ENCODE results near the gene ASAP2.
"Not testable (repeated sequence)": the region's sequence is repeated elsewhere in the genome, so short reads cannot be mapped to it uniquely, and the experiment has no call there.

The ASAP2 gene

GRCh38 chr2:9212661-9213411 lies 6.2 kb downstream of the ASAP2 start:
- DNase-seq = no peak

DNA sequence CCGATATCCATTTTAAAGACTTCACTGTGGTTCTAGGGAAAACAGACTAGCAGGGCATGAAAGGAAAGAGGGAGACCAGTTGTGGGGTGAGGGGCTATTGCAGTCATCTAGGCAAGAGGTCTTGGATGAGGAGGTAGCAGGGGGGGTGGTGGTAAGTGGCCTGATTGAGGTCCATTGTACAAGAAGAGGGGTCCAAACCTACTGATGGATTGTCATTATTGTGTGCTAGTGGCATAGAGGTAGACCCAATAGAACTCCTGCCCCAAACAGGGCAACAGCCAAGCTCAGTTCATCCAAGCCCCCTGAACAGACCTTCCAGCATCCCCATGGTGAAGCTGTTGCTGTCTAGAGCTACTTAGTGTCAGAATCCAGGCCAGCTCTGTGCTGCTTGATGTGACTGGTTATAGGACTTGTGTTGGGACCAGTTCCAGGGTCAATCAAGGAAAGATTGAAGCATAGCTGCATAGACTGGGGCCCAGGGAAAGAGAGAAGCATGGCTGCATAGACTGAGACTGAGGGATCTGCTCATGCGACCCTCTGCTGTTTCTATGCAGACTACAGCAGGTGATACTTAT lies 7.0 kb downstream of the ASAP2 start:
- DNase-seq = no peak

GRCh38 chr2:9214873-9215272 lies 8.3 kb downstream of the ASAP2 start:
- no peak for DNase-seq

DNA sequence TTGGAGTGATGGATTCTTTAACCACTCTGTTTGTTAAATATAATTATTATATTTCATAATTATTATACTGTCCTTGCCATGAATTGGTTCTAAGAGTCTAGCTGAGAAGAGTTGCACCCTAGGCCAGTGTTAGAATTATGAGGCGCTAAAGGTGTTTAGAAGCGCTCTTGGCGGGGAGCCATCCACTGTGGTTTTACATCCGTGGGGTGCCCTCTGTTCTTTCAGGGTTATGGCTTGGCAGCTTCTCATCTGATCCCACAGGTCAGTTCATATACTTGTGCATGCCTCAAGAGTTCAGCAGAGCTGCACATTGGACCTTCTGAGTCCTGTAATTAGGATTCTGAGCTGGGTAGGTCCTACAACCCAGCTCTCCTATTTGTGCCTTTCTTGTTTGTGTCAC lies 9.1 kb downstream of the ASAP2 start:
- no peak for DNase-seq

DNA sequence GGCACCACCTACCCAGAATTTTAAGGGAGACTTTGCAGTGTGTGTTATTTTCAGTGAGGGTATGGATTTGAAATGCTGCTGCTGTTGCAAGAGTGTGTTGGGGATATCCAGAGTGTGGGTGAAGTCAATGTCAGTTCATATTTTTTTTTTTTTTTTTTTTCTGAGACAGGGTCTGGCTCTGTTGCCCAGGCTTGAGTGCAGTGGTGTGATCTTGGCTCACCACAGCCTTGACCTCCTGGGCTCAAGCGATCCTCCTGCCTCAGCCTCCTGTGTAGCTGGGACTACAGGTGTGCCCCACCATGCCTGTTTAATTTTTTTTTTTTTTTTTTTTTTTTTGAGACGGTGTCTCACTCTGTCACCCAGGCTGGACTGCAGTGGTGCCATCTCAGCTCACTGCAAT lies 9.5 kb downstream of the ASAP2 start:
- not testable (repeated sequence) for DNase-seq

- DNase-seq = no peak
Measured at GRCh38 chr2:9217838-9218770, 11.5 kb downstream of the ASAP2 start.

DNA sequence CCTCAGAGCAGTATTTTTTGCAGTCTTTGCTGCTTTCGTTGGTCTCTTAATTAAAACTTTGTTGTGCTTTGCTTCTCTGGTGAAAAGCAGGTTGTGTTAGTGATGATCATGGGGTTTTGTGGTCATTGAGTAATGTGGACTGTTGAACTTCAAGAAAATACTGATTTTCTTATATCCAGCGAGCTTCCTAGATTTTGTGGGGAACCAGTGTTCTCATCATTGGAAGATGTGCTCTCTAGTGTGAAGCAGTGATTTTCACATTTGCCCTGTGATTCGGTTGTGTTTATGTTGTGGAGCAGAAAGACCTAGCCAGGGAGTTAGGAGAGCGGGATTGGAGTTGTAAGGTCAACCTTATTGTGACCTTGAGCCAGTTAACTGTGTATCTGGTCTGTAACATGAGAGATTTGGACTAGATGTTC lies 12.4 kb downstream of the ASAP2 start:
- DNase-seq = no peak

DNA sequence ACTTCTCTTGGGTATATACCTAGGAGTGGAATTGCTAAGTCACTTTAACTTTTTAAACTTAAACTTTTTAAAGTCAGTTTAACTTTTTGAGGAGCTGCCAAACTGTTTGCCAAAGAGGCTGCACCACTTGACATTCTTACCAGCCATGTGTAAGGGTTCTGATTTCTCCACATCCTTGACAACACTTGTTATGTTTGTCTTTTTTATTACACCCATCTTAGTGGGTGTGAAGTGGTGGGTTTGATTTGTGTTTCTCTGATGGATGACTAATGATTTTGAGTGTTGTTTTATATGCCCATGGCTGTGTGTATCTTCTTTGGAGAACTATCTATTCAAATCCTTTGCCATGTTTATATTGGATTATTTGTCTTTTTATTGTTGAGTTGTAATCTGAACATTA lies 13.6 kb downstream of the ASAP2 start:
- DNase-seq = no peak

GRCh38 chr2:9221223-9221622 lies 14.6 kb downstream of the ASAP2 start:
- DNase-seq = no peak

- DNase-seq = no peak
Measured at GRCh38 chr2:9222239-9222892, 15.8 kb downstream of the ASAP2 start.

- no peak for DNase-seq
Measured at GRCh38 chr2:9222893-9223287, 16.3 kb downstream of the ASAP2 start.

GRCh38 chr2:9225806-9226205 lies 19.2 kb downstream of the ASAP2 start:
- DNase-seq = no peak

- no peak for DNase-seq
Measured at GRCh38 chr2:9226458-9227380, 20.1 kb downstream of the ASAP2 start.

DNA sequence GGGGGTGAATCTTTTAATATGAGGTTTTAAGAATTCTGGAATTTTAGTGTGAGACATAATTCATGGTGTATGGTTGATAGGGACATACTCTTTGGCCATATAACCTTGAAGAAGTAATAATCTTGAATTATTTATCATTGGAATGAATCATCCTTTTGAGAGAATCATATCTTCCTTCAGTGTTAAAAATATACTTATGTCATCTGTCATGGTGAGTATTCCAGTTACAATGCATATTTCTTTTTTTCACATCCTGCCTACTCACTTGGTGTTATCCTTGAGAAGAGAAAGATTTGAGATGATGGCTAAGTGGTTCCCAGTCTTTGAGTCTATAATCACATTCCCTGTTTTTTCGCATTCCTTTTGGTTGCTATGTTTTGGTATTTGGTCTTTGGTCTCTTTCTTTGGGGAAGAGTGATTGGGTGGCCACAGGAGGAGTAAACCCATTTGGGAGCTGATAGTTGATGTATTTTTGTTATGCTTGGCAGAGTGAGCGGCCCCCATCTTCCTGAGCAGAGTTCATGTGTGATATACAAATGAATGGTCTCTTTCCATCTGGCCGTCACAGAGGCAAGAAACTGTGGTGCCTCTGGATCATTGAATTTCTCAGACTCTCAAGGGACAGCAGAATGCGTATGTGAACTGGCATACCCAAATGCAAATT lies 21.6 kb downstream of the ASAP2 start:
- DNase-seq = no peak

GRCh38 chr2:9228781-9229469 lies 22.3 kb downstream of the ASAP2 start:
- no peak for DNase-seq

DNA sequence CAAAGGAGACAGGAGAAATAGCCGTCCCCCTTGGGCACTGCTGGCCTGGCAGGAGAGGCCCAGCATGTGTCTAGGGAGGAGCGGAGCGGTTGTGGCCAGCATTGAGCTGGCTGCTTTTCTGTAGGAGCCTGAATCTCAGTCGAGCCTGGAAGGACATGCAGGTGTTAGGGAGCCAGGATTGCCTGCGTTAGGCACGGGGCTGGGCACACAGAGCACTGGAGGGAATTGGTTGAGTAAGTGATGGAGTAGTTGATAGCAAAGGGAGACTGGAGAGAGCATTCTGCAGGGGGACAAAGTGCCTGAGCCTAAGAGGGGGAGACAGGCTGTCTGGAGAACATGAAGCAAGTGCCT lies 22.8 kb downstream of the ASAP2 start:
- DNase-seq = no peak

GRCh38 chr2:9230051-9230802 lies 23.6 kb downstream of the ASAP2 start:
- DNase-seq = no peak

- DNase-seq = no peak
Measured at GRCh38 chr2:9230881-9231280, 24.3 kb downstream of the ASAP2 start.

DNA sequence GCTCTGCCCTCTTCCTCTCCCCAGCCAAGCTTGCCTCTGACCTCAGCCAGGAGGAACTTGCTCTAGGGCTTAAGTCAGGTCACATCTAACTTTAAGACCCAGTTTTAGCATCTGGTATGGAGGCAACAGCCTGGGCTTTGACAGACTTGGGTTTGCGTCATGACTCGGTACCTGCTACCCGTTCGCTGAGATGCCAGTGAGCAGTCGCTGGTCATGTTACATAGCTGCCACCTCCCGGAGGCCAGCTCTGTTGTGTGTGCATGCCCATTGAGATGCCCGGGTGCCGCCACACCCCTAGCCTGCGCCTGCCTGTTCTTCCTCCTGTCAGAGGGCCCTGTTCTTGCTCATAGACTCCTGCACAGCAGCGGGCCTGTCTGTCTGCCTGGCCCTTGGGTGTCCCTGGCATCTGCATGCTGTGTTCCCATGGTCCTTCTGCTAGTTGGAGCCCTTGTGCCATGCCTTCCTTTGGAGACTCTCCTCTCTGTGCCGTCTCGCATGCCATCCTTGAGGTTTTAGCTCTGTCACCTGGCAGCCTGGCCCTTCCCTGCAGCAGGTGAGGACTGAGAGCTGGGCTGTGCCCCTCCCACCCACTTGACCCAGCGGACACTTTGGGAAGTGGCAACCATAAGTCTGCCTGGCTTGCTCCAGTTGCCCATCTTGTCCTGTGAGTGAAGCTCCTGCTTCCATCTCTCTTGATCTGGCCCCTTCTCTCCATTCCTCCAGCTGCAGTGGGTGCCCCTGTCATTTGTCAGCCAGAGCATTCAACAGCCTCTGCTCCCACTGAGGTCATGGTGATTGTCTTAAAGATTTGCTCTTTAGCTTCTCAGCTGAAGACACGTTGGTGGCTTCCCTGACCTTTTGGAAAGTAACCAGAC lies 24.9 kb downstream of the ASAP2 start:
- no peak for DNase-seq

Measured in 8988T (cell line).